ENCODE data around the gene PRSS57. TPM values are rescaled to one million over a fixed set of nuclear protein-coding genes. Genes with fewer than 3 reads are reported as not detected.

Gene PRSS57
- total RNA-seq, 1 experiment from 2014 or later = not detected

GRCh38 chr19:742540-743075 is 47.4 kb upstream of the PRSS57 start:
- no peaks in the 10 kb centered on the region for H3K9me3 ChIP-seq (ENCODE audit: control insufficient read depth, insufficient read depth, low read depth, low read length)
- no peak overlapping the region for H3K27ac ChIP-seq (ENCODE audit: low read length)
- H3K27me3 ChIP-seq (ENCODE audit: control insufficient read depth, insufficient read depth, low read length) = no peaks in the 10 kb centered on the region
- H3K4me1 ChIP-seq (ENCODE audit: control insufficient read depth, insufficient read depth, low read length) = no peaks in the 10 kb centered on the region
- BruUV-seq (replicated peaks) = no TSS peak
- H3K36me3 ChIP-seq (ENCODE audit: control insufficient read depth, insufficient read depth, low read length) = no peaks in the 10 kb centered on the region
- intact Hi-C loops (cut with micrococcal nuclease; ENCODE audit: unreplicated experiment) = no loop called here
- DNase-seq (ENCODE audit: low read depth, low spot score) (no peak), ATAC-seq (no peak)
- no peak overlapping the region for H3K4me3 ChIP-seq (ENCODE audit: low read depth in 2 of 2, low read length in 2 of 2)
- in situ Hi-C loops (cut with HindIII; ENCODE audit: low pct_unique_long_range_greater_than_20kb, low sequenced_read_pairs) = no loop called here
- POLR2A ChIA-PET = no interaction called here
- TF ChIP-seq CTCF (IDR thresholded peaks at IDR 0.05) = no peak
- no peak for TF ChIP-seq TCF7L2 (IDR thresholded peaks at IDR 0.05; ENCODE audit: low read depth, low read length)
- TF ChIP-seq POLR2AphosphoS5 (IDR thresholded peaks at IDR 0.05; ENCODE audit: low read depth, low read length) = no peak
- no peak for TF ChIP-seq SIN3A (IDR thresholded peaks at IDR 0.05; ENCODE audit: borderline replicate concordance, insufficient read depth, low read depth, low read length)
- no peak for TF ChIP-seq REST (IDR thresholded peaks at IDR 0.05; ENCODE audit: insufficient read depth in 1 of 2, low read depth in 2 of 2, low read length in 1 of 2)
- CTCF ChIA-PET = interaction anchor here (0.6 to 1.6 kb wide), 3 partner anchors 42 to 79 kb away, joined by 3 to 8 read pairs (median 6); partner anchors contain the start of gene RNF126

GRCh38 chr19:741506-742131 is 46.4 kb upstream of the PRSS57 start:
- DNase-seq (ENCODE audit: low read depth, low spot score) = no peak
- CTCF ChIA-PET = interaction anchor here (0.6 to 1.6 kb wide), 4 partner anchors 72 to 124 kb away, joined by 3 to 8 read pairs (median 5); partner anchors contain the start of gene RNF126
- intact Hi-C loops (cut with micrococcal nuclease; ENCODE audit: unreplicated experiment) = no loop called here

More at GRCh38 chr19:741506-742131, 46.4 kb upstream of the PRSS57 start:
- Histone ChIP-seq H3K9me3 (ENCODE audit: control insufficient read depth, insufficient read depth, low read depth, low read length) (no peaks in the 10 kb centered on the region), H3K4me3 (ENCODE audit: low read depth in 2 of 2, low read length in 2 of 2) (no peak overlapping the region), H3K27me3 (ENCODE audit: control insufficient read depth, insufficient read depth, low read length) (no peaks in the 10 kb centered on the region), H3K4me1 (ENCODE audit: control insufficient read depth, insufficient read depth, low read length) (no peaks in the 10 kb centered on the region), H3K36me3 (ENCODE audit: control insufficient read depth, insufficient read depth, low read length) (no peaks in the 10 kb centered on the region), H3K27ac (ENCODE audit: low read length) (no peak overlapping the region)
- in situ Hi-C loops (cut with HindIII; ENCODE audit: low pct_unique_long_range_greater_than_20kb, low sequenced_read_pairs) = no loop called here
- peak; percentile 74 for ATAC-seq
- no TSS peak for BruUV-seq (replicated peaks)
- POLR2A ChIA-PET = no interaction called here
- no peak for TF ChIP-seq TCF7L2 (IDR thresholded peaks at IDR 0.05; ENCODE audit: low read depth, low read length)
- no peak for TF ChIP-seq POLR2AphosphoS5 (IDR thresholded peaks at IDR 0.05; ENCODE audit: low read depth, low read length)
- TF ChIP-seq REST (IDR thresholded peaks at IDR 0.05; ENCODE audit: insufficient read depth in 1 of 2, low read depth in 2 of 2, low read length in 1 of 2) = no peak
- no peak for TF ChIP-seq SIN3A (IDR thresholded peaks at IDR 0.05; ENCODE audit: borderline replicate concordance, insufficient read depth, low read depth, low read length)
- no peak; the same call in 1 of the 2 replicates for TF ChIP-seq CTCF (IDR thresholded peaks at IDR 0.05)

All from Panc1 (cell line).